ENCODE results near the gene NUBPL. TPM values are rescaled to one million over a fixed set of nuclear protein-coding genes. Genes with fewer than 3 reads are reported as not detected.

NUBPL gene
- total RNA-seq, 6 donors from 2014 or later, result 3.2 to 15.2 (median 8.2) TPM

- Histone ChIP-seq H3K36me3 (no peaks in the 10 kb centered on the region), H3K9me3 (no peaks in the 10 kb centered on the region), H3K27ac (no peak overlapping the region), H3K27me3 (no peaks in the 10 kb centered on the region), H3K4me3 (no peak overlapping the region), H3K4me1 (peaks cover 0 to 4% (median 0%) of the 10 kb centered on the region in 4 donors)
- no peak for ATAC-seq (ENCODE audit: low FRiP score in 2 of 2)
- DNase-seq, result no peak
- no peak for TF ChIP-seq POLR2AphosphoS5 (IDR thresholded peaks at IDR 0.05)
- TF ChIP-seq, protein P1, sequence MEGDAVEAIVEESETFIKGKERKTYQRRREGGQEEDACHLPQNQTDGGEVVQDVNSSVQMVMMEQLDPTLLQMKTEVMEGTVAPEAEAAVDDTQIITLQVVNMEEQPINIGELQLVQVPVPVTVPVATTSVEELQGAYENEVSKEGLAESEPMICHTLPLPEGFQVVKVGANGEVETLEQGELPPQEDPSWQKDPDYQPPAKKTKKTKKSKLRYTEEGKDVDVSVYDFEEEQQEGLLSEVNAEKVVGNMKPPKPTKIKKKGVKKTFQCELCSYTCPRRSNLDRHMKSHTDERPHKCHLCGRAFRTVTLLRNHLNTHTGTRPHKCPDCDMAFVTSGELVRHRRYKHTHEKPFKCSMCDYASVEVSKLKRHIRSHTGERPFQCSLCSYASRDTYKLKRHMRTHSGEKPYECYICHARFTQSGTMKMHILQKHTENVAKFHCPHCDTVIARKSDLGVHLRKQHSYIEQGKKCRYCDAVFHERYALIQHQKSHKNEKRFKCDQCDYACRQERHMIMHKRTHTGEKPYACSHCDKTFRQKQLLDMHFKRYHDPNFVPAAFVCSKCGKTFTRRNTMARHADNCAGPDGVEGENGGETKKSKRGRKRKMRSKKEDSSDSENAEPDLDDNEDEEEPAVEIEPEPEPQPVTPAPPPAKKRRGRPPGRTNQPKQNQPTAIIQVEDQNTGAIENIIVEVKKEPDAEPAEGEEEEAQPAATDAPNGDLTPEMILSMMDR (IDR thresholded peaks at IDR 0.05), result no peak
- TF ChIP-seq EP300 (IDR thresholded peaks at IDR 0.05), result no peak
Measured at GRCh38 chr14:31592122-31592521, 30.9 kb downstream of the NUBPL start.

- ATAC-seq (ENCODE audit: low FRiP score in 2 of 2) (no peak), DNase-seq (no peak)
- TF ChIP-seq EP300 (IDR thresholded peaks at IDR 0.05) (no peak), POLR2AphosphoS5 (IDR thresholded peaks at IDR 0.05) (no peak), POLR2A (IDR thresholded peaks at IDR 0.05) (no peak)
- TF ChIP-seq, protein P1 (IDR thresholded peaks at IDR 0.05), result no peak
- Histone ChIP-seq H3K4me3 (no peak overlapping the region), H3K36me3 (no peaks in the 10 kb centered on the region), H3K27ac (no peak overlapping the region), H3K9me3 (no peaks in the 10 kb centered on the region), H3K4me1 (peaks cover 0 to 4% (median 0%) of the 10 kb centered on the region in 4 donors), H3K27me3 (no peaks in the 10 kb centered on the region)
- WGBS, 2 donors, result 96 to 98% methylated on average over 2 of the region's 2 CpGs
Measured at GRCh38 chr14:31592631-31593030, 31.4 kb downstream of the NUBPL start.

DNA sequence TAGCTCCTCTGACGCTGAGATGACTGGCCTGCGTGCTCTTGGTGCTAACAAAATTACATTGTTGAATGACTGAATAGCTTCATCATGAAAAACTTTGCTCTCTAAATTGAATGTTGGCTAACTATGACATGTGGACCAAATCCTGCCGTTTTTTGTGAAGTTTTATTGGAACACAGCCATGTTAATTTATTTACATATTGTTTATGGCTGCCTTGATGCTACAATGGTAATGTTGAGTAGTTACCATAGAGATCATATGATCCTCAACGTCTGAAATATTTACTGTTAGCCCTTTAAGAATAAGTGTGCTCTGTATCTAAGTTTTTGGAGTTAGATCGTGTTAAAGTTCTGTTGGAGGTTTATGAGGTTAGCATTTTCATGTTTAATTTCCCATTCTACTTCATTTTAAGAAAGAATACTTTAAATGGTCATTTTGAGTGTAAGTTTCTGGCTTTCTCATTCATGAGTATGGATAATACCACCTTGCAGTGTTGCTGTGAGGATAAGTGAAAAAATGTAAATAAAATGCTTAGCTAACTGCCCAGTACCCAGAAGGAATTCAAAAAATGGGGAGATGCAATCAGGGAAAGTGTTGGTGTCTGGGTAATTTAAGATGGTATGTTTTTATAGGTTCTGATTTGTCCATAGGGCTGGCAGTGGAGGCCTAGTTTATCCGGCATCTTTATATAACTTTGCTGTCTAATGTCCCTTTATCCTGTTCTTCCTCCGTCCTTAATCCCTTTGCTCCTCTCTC, 35.3 kb downstream of the NUBPL start:
- no peak for DNase-seq
- 81 to 88% methylated on average over 7 of the region's 7 CpGs for WGBS, 2 donors

GRCh38 chr14:31605702-31606101, 44.5 kb downstream of the NUBPL start:
- H3K4me3 ChIP-seq, result no peak overlapping the region
- H3K4me1 ChIP-seq, result no peaks in the 10 kb centered on the region
- WGBS, 2 donors, result 84 to 85% methylated on average over 2 of the region's 2 CpGs
- H3K27me3 ChIP-seq, result no peaks in the 10 kb centered on the region
- H3K9me3 ChIP-seq, result no peaks in the 10 kb centered on the region
- no peak overlapping the region for H3K27ac ChIP-seq
- no peaks in the 10 kb centered on the region for H3K36me3 ChIP-seq
- ATAC-seq (ENCODE audit: low FRiP score in 2 of 2) (no peak), DNase-seq (no peak)
- TF ChIP-seq POLR2A (IDR thresholded peaks at IDR 0.05) (no peak), EP300 (IDR thresholded peaks at IDR 0.05) (no peak), POLR2AphosphoS5 (IDR thresholded peaks at IDR 0.05) (no peak)
- TF ChIP-seq, protein P1 (IDR thresholded peaks at IDR 0.05), result no peak

More for the DNA sequence above, 35.3 kb downstream of the NUBPL start:
- Histone ChIP-seq H3K4me1 (no peaks in the 10 kb centered on the region), H3K27me3 (no peaks in the 10 kb centered on the region), H3K27ac (no peak overlapping the region), H3K4me3 (no peak overlapping the region), H3K9me3 (no peaks in the 10 kb centered on the region), H3K36me3 (peaks cover 0 to 3% (median 2%) of the 10 kb centered on the region in 4 donors)
- no peak for ATAC-seq (ENCODE audit: low FRiP score in 2 of 2)
- no peak for TF ChIP-seq POLR2AphosphoS5 (IDR thresholded peaks at IDR 0.05)
- TF ChIP-seq POLR2A (IDR thresholded peaks at IDR 0.05), result no peak
- TF ChIP-seq EP300 (IDR thresholded peaks at IDR 0.05), result no peak
- TF ChIP-seq, protein P1 (IDR thresholded peaks at IDR 0.05), result no peak
